OCI-LY3 (cell line): ENCODE measurements around the gene MFRP.

Experiments used
- H2AFZ ChIP-seq: fragments of 200-600, 300-600 bp; shearing (Covaris generic); 2 replicates; pipeline ENCODE4 v1.6.0; 2014; ENCODE audit warnings: antibody characterized with exemption, low read depth, low read length
- H3K27ac ChIP-seq: fragments of 200-600, 300-600 bp; sonication (generic); 2 replicates; pipeline ENCODE4 v1.5.1; 2014; ENCODE audit warnings: mild to moderate bottlenecking, low read length, moderate library complexity, mixed read lengths
- H3K27me3 ChIP-seq: fragments of 200-600, 300-600 bp; sonication (generic); 2 replicates; pipeline ENCODE4 v1.6.1; 2014; ENCODE audit warnings: low read depth, low read length, mixed read lengths
- H3K36me3 ChIP-seq: fragments of 200-600, 300-600 bp; sonication (generic); replicated peaks from 2 replicates; pipeline ENCODE3; 2014; ENCODE audit warnings: low read depth, low read length, mixed read lengths
- H3K4me1 ChIP-seq: fragments of 300-600, 200-600 bp; sonication (generic); 2 replicates; pipeline ENCODE4 v1.6.1; 2014; ENCODE audit warnings: low read length, mixed read lengths
- H3K4me2 ChIP-seq: fragments of 200-600, 300-600 bp; sonication (generic); 2 replicates; pipeline ENCODE4 v1.6.1; 2014; ENCODE audit warnings: low read length, mixed read lengths
- H3K4me3 ChIP-seq: fragments of 300-600, 200-600 bp; sonication (generic); 2 replicates; pipeline ENCODE4 v1.5.1; 2014; ENCODE audit warnings: antibody characterized with exemption, mild to moderate bottlenecking, low read length, moderate library complexity
- H3K79me2 ChIP-seq: fragments of 300-600, 200-600 bp; shearing (Covaris generic); 2 replicates; pipeline ENCODE4 v1.6.1; 2014; ENCODE audit warnings: mild to moderate bottlenecking, low read length, mixed read lengths
- H3K9ac ChIP-seq: fragments of 300-600, 200-600 bp; shearing (Covaris generic); 2 replicates; pipeline ENCODE4 v1.6.0; 2014; ENCODE audit warnings: mild to moderate bottlenecking, low read length, moderate library complexity
- H3K9me3 ChIP-seq: fragments of 200-600, 300-600 bp; shearing (Covaris generic); 2 replicates; pipeline ENCODE4 v1.6.1; 2014; ENCODE audit warnings: low read length, mixed read lengths; ENCODE audit not compliant: insufficient read depth
- H4K20me1 ChIP-seq: fragments of 200-600, 300-600 bp; sonication (generic); 2 replicates; pipeline ENCODE4 v1.6.1; 2016; ENCODE audit warnings: low read length, mixed read lengths; ENCODE audit not compliant: insufficient read depth
- EZH2phosphoT487 ChIP-seq: fragments of 200-600 bp; shearing (Covaris generic); IDR thresholded peaks from 2 replicates; pipeline ENCODE4 v1.6.1; 2018; ENCODE audit warnings: antibody characterized with exemption, mixed run types, low read depth
- TF ChIP-seq, protein P1 (sequence below): fragments of 200-600, 300-600 bp; sonication (generic); IDR thresholded peaks from 2 replicates; pipeline ENCODE4 v1.5.1; 2014; ENCODE audit warnings: antibody characterized with exemption, low read length, low read depth

Gene MFRP

DNA sequence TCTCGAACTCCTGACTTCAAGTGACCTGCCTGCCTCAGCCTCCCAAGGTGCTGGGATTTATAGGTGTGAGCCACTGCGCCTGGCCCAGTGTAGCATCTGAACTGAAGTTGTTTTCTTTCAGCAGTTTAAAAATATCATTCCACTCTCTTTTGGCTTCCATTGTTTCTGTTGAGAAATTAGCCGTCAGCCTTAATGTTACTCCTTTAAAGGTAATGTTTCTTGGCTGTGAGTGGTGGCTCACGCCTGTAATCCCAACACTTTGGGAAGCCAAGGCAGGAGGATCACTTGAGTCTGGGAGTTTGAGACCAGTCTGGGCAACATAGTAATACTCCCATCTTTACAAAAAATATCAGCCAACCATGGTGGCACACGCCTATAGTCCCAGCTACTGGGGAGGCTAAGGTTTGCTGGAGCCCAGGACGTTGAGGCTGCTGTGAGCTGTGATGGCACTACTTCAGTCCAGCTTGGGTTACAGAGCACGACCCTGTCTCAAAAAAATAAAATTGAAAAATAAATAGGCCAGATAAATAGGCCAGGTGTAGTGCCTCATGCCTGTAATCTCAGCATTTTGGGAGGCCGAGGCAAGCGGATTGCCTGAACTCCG is 55.5 kb downstream of the MFRP start:
- H3K27ac ChIP-seq = no peak overlapping the region
- TF ChIP-seq EZH2phosphoT487 = no peak
- TF ChIP-seq, protein P1, sequence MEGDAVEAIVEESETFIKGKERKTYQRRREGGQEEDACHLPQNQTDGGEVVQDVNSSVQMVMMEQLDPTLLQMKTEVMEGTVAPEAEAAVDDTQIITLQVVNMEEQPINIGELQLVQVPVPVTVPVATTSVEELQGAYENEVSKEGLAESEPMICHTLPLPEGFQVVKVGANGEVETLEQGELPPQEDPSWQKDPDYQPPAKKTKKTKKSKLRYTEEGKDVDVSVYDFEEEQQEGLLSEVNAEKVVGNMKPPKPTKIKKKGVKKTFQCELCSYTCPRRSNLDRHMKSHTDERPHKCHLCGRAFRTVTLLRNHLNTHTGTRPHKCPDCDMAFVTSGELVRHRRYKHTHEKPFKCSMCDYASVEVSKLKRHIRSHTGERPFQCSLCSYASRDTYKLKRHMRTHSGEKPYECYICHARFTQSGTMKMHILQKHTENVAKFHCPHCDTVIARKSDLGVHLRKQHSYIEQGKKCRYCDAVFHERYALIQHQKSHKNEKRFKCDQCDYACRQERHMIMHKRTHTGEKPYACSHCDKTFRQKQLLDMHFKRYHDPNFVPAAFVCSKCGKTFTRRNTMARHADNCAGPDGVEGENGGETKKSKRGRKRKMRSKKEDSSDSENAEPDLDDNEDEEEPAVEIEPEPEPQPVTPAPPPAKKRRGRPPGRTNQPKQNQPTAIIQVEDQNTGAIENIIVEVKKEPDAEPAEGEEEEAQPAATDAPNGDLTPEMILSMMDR = no peak
- H3K4me2 ChIP-seq = no peak overlapping the region
- no peak overlapping the region for H2AFZ ChIP-seq
- H3K4me1 ChIP-seq = no peaks in the 10 kb centered on the region
- no peaks in the 10 kb centered on the region for H4K20me1 ChIP-seq
- no peaks in the 10 kb centered on the region for H3K79me2 ChIP-seq
- peaks cover 39% of the 10 kb centered on the region for H3K36me3 ChIP-seq
- H3K4me3 ChIP-seq = no peak overlapping the region
- H3K9me3 ChIP-seq = no peaks in the 10 kb centered on the region
- H3K27me3 ChIP-seq = no peaks in the 10 kb centered on the region
- H3K9ac ChIP-seq = no peak overlapping the region
